Osteoblast (primary cell): ENCODE measurements around the gene UPK1B. TPM values are rescaled to one million over a fixed set of nuclear protein-coding genes. Genes with fewer than 3 reads are reported as not detected.

Experiments
- DNase-seq: peaks from one replicate; pipeline ENCODE4 v3.0.0; 2011; ENCODE audit warnings: low spot score, mixed read lengths; ENCODE audit not compliant: insufficient read length; ENCODE audit errors: missing footprints
- H2AFZ ChIP-seq: 2 replicates; pipeline ENCODE4 v1.6.0; 2011; ENCODE audit warnings: mild to moderate bottlenecking, low read length
- H3K27ac ChIP-seq: 2 replicates; pipeline ENCODE4 v1.5.1; 2011; ENCODE audit warnings: mild to moderate bottlenecking, low read depth, low read length, moderate library complexity
- H3K27me3 ChIP-seq: 2 replicates; pipeline ENCODE4 v1.6.0; 2012; ENCODE audit warnings: mild to moderate bottlenecking, control low read depth, inconsistent platforms, low read length, moderate library complexity; ENCODE audit not compliant: insufficient read depth
- H3K36me3 ChIP-seq: 2 replicates; pipeline ENCODE4 v1.5.1; 2011; ENCODE audit warnings: mild to moderate bottlenecking, low read length, control low read depth, moderate library complexity; ENCODE audit not compliant: insufficient read depth
- H3K4me1 ChIP-seq: 2 replicates; pipeline ENCODE4 v1.5.1; 2011; ENCODE audit warnings: mild to moderate bottlenecking, low read length, control low read depth, moderate library complexity; ENCODE audit not compliant: insufficient read depth
- H3K4me2 ChIP-seq: 2 replicates; pipeline ENCODE4 v1.6.0; 2011; ENCODE audit warnings: mild to moderate bottlenecking, low read length; ENCODE audit not compliant: insufficient read depth
- H3K4me3 ChIP-seq: fragments of 200-600 bp; sonication (generic); 3 replicates; pipeline ENCODE4 v1.5.1; 2012; ENCODE audit warnings: mild to moderate bottlenecking, low read length, inconsistent platforms; ENCODE audit not compliant: insufficient read depth
- H3K79me2 ChIP-seq: 2 replicates; pipeline ENCODE4 v1.6.0; 2012; ENCODE audit warnings: mild to moderate bottlenecking, low read length, control low read depth, inconsistent platforms; ENCODE audit not compliant: insufficient read depth
- H3K9me3 ChIP-seq: 2 replicates; pipeline ENCODE4 v1.5.1; 2011; ENCODE audit warnings: low read depth, low read length, control low read depth
- H4K20me1 ChIP-seq: 2 replicates; pipeline ENCODE4 v1.6.0; 2012; ENCODE audit warnings: mild to moderate bottlenecking, low read length, control low read depth; ENCODE audit not compliant: insufficient read depth
- total RNA-seq: library from RNA; depleted of rRNA; stranded (reverse); fragments of >200 nt; gene quantifications from 2 replicates; pipeline ENCODE4 v1.2.3, GENCODE V29; 2012
- TF ChIP-seq, protein P1 (sequence below): IDR thresholded peaks from 2 replicates; pipeline ENCODE4 v1.5.1; 2011; ENCODE audit warnings: mild to moderate bottlenecking, low read depth, low read length, moderate library complexity; ENCODE audit errors: extremely low read depth

The UPK1B gene
- total RNA-seq, 1 donor = 0.36 TPM

DNA sequence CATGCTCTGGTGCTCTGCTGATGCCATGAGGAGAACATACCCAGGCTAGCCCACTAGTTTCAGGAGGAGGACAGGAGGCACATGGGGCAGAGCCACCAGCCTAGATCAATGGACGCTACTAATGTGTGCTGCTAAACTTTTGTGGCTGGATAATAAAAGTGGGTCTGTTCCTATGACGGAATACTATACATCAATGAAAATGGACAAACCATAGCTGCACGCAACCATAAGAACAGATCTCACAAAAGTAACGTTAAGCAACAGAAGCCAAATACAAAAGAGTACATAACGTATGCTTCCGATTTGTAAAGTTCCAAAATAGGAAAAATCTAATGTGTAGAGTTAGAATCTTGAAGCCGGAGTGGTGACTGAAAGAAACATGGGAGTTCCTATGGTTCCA, 55.8 kb downstream of the UPK1B start:
- Histone ChIP-seq H3K9me3 (no peaks in the 10 kb centered on the region), H2AFZ (no peak overlapping the region), H3K79me2 (peaks cover 12% of the 10 kb centered on the region), H4K20me1 (no peaks in the 10 kb centered on the region), H3K27me3 (no peaks in the 10 kb centered on the region), H3K4me1 (peaks cover 6% of the 10 kb centered on the region), H3K27ac (no peak overlapping the region), H3K4me3 (no peak overlapping the region), H3K4me2 (no peak overlapping the region), H3K36me3 (peaks cover 64% of the 10 kb centered on the region)
- no peak for DNase-seq
- TF ChIP-seq, protein P1, sequence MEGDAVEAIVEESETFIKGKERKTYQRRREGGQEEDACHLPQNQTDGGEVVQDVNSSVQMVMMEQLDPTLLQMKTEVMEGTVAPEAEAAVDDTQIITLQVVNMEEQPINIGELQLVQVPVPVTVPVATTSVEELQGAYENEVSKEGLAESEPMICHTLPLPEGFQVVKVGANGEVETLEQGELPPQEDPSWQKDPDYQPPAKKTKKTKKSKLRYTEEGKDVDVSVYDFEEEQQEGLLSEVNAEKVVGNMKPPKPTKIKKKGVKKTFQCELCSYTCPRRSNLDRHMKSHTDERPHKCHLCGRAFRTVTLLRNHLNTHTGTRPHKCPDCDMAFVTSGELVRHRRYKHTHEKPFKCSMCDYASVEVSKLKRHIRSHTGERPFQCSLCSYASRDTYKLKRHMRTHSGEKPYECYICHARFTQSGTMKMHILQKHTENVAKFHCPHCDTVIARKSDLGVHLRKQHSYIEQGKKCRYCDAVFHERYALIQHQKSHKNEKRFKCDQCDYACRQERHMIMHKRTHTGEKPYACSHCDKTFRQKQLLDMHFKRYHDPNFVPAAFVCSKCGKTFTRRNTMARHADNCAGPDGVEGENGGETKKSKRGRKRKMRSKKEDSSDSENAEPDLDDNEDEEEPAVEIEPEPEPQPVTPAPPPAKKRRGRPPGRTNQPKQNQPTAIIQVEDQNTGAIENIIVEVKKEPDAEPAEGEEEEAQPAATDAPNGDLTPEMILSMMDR = no peak

DNA sequence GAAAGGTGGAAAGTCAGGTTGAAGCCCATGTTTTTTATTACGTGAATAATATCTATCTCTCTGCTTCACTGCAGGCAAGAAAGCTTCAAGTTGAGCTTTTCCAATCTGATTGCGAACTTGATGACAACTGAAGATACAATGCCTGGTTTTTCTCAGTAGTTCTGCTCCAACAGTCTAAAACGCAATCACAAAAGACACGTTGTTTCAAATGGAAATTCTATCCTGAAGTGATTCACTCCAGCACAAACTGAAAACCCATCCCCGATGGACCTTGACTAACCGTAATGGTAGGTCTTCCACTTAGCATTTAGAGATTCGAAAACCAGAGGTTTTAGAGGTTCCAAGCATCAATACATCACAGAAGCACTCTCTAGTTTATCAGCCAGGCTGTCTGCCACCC, 56.7 kb downstream of the UPK1B start:
- H3K4me1 ChIP-seq = peaks cover 11% of the 10 kb centered on the region
- H3K79me2 ChIP-seq = peaks cover 12% of the 10 kb centered on the region
- H3K27me3 ChIP-seq = no peaks in the 10 kb centered on the region
- H3K4me2 ChIP-seq = no peak overlapping the region
- no peaks in the 10 kb centered on the region for H3K9me3 ChIP-seq
- TF ChIP-seq, protein P1 = no peak
- H2AFZ ChIP-seq = no peak overlapping the region
- no peaks in the 10 kb centered on the region for H4K20me1 ChIP-seq
- H3K27ac ChIP-seq = no peak overlapping the region
- no peak for DNase-seq
- H3K4me3 ChIP-seq = no peak overlapping the region
- H3K36me3 ChIP-seq = peaks cover 64% of the 10 kb centered on the region

DNA sequence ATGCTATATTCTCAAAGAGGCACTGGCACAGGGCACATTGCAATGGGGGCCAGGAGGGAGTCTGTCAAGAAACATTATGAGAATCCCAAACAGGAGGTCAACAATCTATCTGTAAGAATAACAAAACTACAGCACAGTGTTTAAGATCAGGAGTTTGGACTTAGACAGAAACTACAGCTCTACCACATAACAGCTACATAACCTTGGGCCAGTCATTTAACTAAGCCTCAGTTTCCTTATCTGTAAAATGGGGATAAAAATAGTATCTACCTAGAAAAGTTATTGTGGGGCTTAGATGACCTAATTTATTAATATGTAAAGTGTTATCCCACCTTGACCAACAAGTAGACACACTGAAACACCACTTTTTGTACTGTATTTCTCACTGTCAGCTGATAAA, 57.3 kb downstream of the UPK1B start:
- Histone ChIP-seq H3K27me3 (no peaks in the 10 kb centered on the region), H3K79me2 (peaks cover 12% of the 10 kb centered on the region), H4K20me1 (no peaks in the 10 kb centered on the region), H3K36me3 (peaks cover 63% of the 10 kb centered on the region), H3K4me2 (no peak overlapping the region), H3K9me3 (no peaks in the 10 kb centered on the region), H2AFZ (no peak overlapping the region), H3K4me3 (no peak overlapping the region), H3K4me1 (peaks cover 18% of the 10 kb centered on the region), H3K27ac (no peak overlapping the region)
- DNase-seq = no peak
- TF ChIP-seq, protein P1 = no peak

DNA sequence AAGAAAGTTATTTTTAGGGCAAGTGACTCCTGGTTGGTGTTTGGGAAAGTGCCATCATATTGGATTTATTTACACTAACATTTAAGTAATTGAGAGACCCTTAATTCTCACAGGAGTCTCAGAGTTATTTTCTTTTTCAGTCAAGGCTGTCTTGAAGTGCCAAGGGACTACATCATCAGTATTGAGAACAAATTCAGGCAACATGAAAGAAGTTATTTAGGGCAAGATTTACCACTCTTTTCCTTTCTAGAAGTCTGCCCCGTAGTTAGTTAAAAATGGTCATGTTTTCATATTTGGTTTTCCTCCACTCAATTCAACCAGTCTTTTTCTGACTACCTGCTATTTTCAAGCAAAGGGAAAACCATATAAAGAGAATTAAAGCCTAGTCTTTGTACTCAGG, 61.2 kb downstream of the UPK1B start:
- TF ChIP-seq, protein P1 = no peak
- no peaks in the 10 kb centered on the region for H4K20me1 ChIP-seq
- peaks cover 31% of the 10 kb centered on the region for H3K4me1 ChIP-seq
- H3K4me3 ChIP-seq = peak overlapping the region; percentile 1
- no peaks in the 10 kb centered on the region for H3K9me3 ChIP-seq
- H3K27ac ChIP-seq = peak overlapping the region; percentile 69
- H3K4me2 ChIP-seq = peak overlapping the region; percentile 57
- peaks cover 33% of the 10 kb centered on the region for H3K79me2 ChIP-seq
- no peak overlapping the region for H2AFZ ChIP-seq
- H3K27me3 ChIP-seq = no peaks in the 10 kb centered on the region
- peaks cover 33% of the 10 kb centered on the region for H3K36me3 ChIP-seq
- DNase-seq = no peak
